ENCODE measurements around the gene WDR72. TPM values are rescaled to one million over a fixed set of nuclear protein-coding genes. Genes with fewer than 3 reads are reported as not detected.

Gene WDR72
- total RNA-seq, 1 donor from 2014 or later, result 0.14 TPM

DNA sequence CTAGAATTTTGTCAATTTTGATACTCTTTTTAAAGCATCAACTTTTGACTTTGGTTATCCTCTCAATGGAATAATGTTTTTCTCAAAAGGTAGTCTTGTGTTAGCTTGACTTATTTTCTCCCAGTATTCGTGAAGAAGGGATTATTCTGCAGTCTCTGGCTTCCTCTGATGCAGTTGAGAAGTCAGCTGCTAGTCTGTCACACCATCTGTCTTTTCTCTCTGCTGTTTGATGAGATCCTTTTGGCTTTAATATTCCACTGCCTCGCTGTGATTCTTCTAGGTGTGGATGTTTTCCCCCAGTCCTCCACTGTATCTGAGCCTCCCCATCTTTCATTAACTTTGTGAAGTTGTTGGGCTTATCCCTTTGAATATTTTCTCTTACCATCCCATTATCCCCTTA is 141.0 kb downstream of the WDR72 start:
- Histone ChIP-seq H3K27ac (ENCODE audit: low read depth, low read length) (no peak overlapping the region), H3K79me2 (ENCODE audit: insufficient read depth, low read length) (no peaks in the 10 kb centered on the region), H4K20me1 (ENCODE audit: insufficient read depth, low read length) (no peaks in the 10 kb centered on the region), H3K27me3 (ENCODE audit: insufficient read depth, low read length) (no peaks in the 10 kb centered on the region), H3K9me3 (ENCODE audit: insufficient read depth, low read depth, low read length) (no peaks in the 10 kb centered on the region), H3K9ac (ENCODE audit: low read length) (no peak overlapping the region), H3K4me1 (ENCODE audit: insufficient read depth, low read length) (no peaks in the 10 kb centered on the region), H2AFZ (ENCODE audit: low read depth, low read length) (no peak overlapping the region), H3K36me3 (ENCODE audit: insufficient read depth, low read length) (no peaks in the 10 kb centered on the region), H3K4me3 (ENCODE audit: insufficient read depth, low read depth, low read length) (no peak overlapping the region), H3K4me2 (ENCODE audit: low read length) (no peak overlapping the region)
- Mint-ChIP-seq H3K4me3 (ENCODE audit: unreplicated experiment) (no peak overlapping the region), H3K27me3 (ENCODE audit: low read depth, unreplicated experiment) (no peaks in the 10 kb centered on the region), H3K4me1 (ENCODE audit: low read depth, unreplicated experiment) (no peaks in the 10 kb centered on the region), H3K9me3 (ENCODE audit: unreplicated experiment) (no peaks in the 10 kb centered on the region), H3K36me3 (ENCODE audit: low read depth, unreplicated experiment) (no peaks in the 10 kb centered on the region), H3K27ac (ENCODE audit: unreplicated experiment) (no peak overlapping the region)
- TF ChIP-seq, protein P1, sequence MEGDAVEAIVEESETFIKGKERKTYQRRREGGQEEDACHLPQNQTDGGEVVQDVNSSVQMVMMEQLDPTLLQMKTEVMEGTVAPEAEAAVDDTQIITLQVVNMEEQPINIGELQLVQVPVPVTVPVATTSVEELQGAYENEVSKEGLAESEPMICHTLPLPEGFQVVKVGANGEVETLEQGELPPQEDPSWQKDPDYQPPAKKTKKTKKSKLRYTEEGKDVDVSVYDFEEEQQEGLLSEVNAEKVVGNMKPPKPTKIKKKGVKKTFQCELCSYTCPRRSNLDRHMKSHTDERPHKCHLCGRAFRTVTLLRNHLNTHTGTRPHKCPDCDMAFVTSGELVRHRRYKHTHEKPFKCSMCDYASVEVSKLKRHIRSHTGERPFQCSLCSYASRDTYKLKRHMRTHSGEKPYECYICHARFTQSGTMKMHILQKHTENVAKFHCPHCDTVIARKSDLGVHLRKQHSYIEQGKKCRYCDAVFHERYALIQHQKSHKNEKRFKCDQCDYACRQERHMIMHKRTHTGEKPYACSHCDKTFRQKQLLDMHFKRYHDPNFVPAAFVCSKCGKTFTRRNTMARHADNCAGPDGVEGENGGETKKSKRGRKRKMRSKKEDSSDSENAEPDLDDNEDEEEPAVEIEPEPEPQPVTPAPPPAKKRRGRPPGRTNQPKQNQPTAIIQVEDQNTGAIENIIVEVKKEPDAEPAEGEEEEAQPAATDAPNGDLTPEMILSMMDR (IDR thresholded peaks at IDR 0.05; ENCODE audit: insufficient read depth, low read depth, low read length), result no peak
- TF ChIP-seq EZH2 (IDR thresholded peaks at IDR 0.05; ENCODE audit: insufficient read depth, low read length), result no peak
- FAIRE-seq (no peak), DNase-seq (ENCODE audit: low read depth) (no peak)

DNA sequence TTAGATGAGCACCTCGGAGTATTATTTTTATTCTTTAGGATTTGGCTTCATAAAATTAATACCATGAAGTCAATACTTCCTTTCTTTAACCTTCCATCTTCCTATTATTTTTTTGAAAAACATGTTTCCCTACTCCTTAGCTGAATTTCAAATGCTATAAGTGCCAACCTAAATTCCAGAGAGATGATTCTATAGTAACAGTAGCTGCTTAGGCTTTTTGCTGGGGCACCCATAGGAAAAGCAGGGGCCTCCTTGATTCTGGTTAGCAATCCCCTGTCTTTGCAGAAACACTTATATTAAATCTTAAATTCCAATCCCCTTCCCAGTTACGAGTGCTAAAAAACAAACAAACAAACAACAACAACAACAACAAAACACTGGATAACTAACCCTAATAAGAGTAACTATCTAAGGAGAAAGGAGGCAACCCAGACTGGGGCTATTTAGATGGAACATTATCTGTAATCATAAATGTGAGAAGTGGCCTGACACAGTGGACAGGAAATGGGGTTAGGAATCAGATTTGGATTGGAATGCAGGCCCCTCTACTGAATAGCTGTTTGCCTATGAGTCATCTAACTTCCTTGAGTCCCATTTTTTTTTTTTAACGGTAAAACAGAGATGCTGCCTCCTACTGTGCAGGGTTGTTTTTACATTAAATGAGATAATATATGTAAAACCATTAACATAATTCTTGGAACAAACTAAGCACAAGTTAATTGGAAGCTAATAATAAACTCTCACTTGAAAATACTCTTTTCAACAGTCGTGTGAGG is 148.1 kb downstream of the WDR72 start:
- peaks cover 13% of the 10 kb centered on the region for H3K4me1 ChIP-seq (ENCODE audit: insufficient read depth, low read length)
- Mint-ChIP-seq H3K36me3 (ENCODE audit: low read depth, unreplicated experiment) (no peaks in the 10 kb centered on the region), H3K4me3 (ENCODE audit: unreplicated experiment) (no peak overlapping the region), H3K4me1 (ENCODE audit: low read depth, unreplicated experiment) (no peaks in the 10 kb centered on the region), H3K27me3 (ENCODE audit: low read depth, unreplicated experiment) (no peaks in the 10 kb centered on the region), H3K9me3 (ENCODE audit: unreplicated experiment) (no peaks in the 10 kb centered on the region), H3K27ac (ENCODE audit: unreplicated experiment) (no peak overlapping the region)
- H3K9me3 ChIP-seq (ENCODE audit: insufficient read depth, low read depth, low read length), result no peaks in the 10 kb centered on the region
- FAIRE-seq (no peak), DNase-seq (ENCODE audit: low read depth) (peak; percentile 45)
- TF ChIP-seq EZH2 (IDR thresholded peaks at IDR 0.05; ENCODE audit: insufficient read depth, low read length), result no peak
- TF ChIP-seq, protein P1 (IDR thresholded peaks at IDR 0.05; ENCODE audit: insufficient read depth, low read depth, low read length), result peak; percentile 23
- peak overlapping the region; percentile 74 for H3K4me2 ChIP-seq (ENCODE audit: low read length)
- H3K79me2 ChIP-seq (ENCODE audit: insufficient read depth, low read length), result no peaks in the 10 kb centered on the region
- peak overlapping the region; percentile 57 for H3K27ac ChIP-seq (ENCODE audit: low read depth, low read length)
- no peaks in the 10 kb centered on the region for H3K36me3 ChIP-seq (ENCODE audit: insufficient read depth, low read length)
- H4K20me1 ChIP-seq (ENCODE audit: insufficient read depth, low read length), result no peaks in the 10 kb centered on the region
- no peak overlapping the region for H2AFZ ChIP-seq (ENCODE audit: low read depth, low read length)
- H3K4me3 ChIP-seq (ENCODE audit: insufficient read depth, low read depth, low read length), result no peak overlapping the region
- no peak overlapping the region for H3K9ac ChIP-seq (ENCODE audit: low read length)
- H3K27me3 ChIP-seq (ENCODE audit: insufficient read depth, low read length), result no peaks in the 10 kb centered on the region

DNA sequence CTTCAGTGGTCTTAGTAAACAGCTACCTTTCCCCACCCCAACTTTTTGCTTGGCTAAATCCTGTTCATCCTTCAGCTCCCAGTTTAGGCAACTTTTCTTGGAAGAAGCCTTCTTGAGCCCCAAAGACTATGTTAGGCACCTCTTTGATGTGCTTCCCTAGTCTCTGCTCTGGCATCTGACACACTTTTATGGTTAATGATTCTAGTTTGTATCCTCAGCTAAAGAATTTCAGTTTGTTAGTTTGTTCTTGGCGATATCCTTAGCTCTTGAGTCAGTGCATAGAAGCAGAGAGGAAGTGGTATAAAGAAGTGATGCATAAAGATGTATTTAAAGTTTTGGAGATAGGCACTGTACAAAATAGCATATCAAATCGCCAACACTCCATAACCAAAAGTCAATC is 168.4 kb downstream of the WDR72 start:
- Mint-ChIP-seq H3K36me3 (ENCODE audit: low read depth, unreplicated experiment) (no peaks in the 10 kb centered on the region), H3K27ac (ENCODE audit: unreplicated experiment) (no peak overlapping the region), H3K4me3 (ENCODE audit: unreplicated experiment) (no peak overlapping the region), H3K27me3 (ENCODE audit: low read depth, unreplicated experiment) (no peaks in the 10 kb centered on the region), H3K9me3 (ENCODE audit: unreplicated experiment) (no peaks in the 10 kb centered on the region), H3K4me1 (ENCODE audit: low read depth, unreplicated experiment) (peaks cover 14% of the 10 kb centered on the region)
- H3K79me2 ChIP-seq (ENCODE audit: insufficient read depth, low read length), result no peaks in the 10 kb centered on the region
- H3K27ac ChIP-seq (ENCODE audit: low read depth, low read length), result no peak overlapping the region
- no peak overlapping the region for H3K4me2 ChIP-seq (ENCODE audit: low read length)
- TF ChIP-seq, protein P1 (IDR thresholded peaks at IDR 0.05; ENCODE audit: insufficient read depth, low read depth, low read length), result no peak
- no peak for TF ChIP-seq EZH2 (IDR thresholded peaks at IDR 0.05; ENCODE audit: insufficient read depth, low read length)
- no peak overlapping the region for H3K4me3 ChIP-seq (ENCODE audit: insufficient read depth, low read depth, low read length)
- no peaks in the 10 kb centered on the region for H3K9me3 ChIP-seq (ENCODE audit: insufficient read depth, low read depth, low read length)
- no peaks in the 10 kb centered on the region for H4K20me1 ChIP-seq (ENCODE audit: insufficient read depth, low read length)
- no peaks in the 10 kb centered on the region for H3K27me3 ChIP-seq (ENCODE audit: insufficient read depth, low read length)
- peaks cover 15% of the 10 kb centered on the region for H3K4me1 ChIP-seq (ENCODE audit: insufficient read depth, low read length)
- DNase-seq (ENCODE audit: low read depth), result no peak
- no peak overlapping the region for H2AFZ ChIP-seq (ENCODE audit: low read depth, low read length)
- no peak for FAIRE-seq
- no peak overlapping the region for H3K9ac ChIP-seq (ENCODE audit: low read length)
- no peaks in the 10 kb centered on the region for H3K36me3 ChIP-seq (ENCODE audit: insufficient read depth, low read length)
